GM21528 (cell line): ENCODE results near the gene SLC25A21.
"Not testable (repeated sequence)": the region's sequence is repeated elsewhere in the genome, so short reads cannot be mapped to it uniquely, and the experiment has no call there.

ENCODE experiments used
- ATAC-seq: cut with Tn5 transposase; IDR thresholded peaks from one replicate; pipeline ENCODE4 v1.9.1; 2021; ENCODE audit warnings: mild to moderate bottlenecking, moderate library complexity; ENCODE audit not compliant: unreplicated experiment, low FRiP score

Gene SLC25A21

DNA sequence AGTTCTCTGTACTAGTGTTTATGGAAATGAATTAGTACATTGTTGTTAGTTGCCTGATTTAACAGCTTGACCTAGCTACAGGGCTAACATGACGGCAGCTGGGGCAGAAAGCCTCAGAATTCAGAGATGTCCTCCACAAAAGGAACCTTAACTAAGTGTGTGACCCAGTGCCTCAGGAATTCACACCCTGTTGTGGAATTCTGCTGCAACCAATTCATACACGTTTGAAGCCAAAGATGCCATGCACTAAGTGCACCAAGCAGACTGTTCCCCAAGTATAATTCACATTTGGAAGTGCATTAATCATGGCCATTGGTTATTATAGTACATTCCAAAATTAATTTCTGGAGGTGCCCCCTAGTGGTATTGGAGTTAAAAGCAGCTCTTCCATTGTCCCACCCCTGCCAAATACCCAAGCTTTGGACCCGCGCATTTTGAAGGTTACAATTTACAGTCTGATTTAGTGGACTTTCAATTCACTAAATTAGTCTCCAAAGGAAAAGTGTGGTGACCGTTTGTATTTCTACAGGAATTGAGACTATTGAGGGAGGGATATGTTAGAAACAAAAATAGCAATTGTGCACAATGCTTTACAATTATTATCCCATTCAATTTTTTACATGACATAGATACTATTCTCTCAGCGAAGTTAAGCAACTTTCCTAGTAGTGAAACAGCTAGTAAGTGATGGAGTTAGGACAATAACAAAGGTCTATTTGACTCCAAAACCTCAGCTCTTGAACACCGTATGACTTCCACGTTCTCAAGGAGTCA, 424.8 kb downstream of the SLC25A21 start:
- no peak for ATAC-seq

DNA sequence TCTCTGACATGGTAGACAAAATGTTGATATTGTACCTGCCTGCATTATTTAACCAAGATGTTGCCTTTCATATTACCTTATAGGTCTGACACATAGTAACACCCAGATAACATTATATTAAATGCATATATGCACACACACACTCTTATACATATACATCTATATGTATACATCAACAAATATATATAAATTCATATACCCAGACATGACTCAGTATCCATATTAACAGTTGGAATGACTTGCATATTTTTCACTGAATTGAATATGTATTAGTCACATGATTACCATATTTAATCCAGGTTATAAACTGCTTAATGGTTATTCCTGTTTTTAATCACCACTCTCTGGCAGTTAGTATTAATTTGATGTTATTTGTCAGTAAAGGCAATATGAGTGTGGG, 425.5 kb downstream of the SLC25A21 start:
- no peak for ATAC-seq

DNA sequence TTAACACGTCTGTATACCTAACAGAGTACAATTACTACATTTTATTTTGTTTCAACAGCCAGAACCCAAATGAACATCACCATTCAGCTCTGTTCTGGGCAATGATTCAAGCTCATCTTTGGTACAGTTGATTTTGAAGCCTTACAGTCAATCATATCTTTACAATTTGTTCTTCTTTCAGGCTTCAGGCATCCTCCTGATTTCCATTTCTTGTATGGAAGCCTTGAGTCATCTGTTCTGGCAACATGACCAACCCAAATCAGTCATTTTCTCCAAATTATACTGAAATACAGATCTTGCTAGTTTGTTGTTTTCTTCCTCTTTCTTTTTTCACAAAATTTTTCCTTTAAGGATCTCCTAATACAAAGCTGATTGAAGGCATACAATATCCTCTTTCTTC, 430.5 kb downstream of the SLC25A21 start:
- ATAC-seq, result no peak

DNA sequence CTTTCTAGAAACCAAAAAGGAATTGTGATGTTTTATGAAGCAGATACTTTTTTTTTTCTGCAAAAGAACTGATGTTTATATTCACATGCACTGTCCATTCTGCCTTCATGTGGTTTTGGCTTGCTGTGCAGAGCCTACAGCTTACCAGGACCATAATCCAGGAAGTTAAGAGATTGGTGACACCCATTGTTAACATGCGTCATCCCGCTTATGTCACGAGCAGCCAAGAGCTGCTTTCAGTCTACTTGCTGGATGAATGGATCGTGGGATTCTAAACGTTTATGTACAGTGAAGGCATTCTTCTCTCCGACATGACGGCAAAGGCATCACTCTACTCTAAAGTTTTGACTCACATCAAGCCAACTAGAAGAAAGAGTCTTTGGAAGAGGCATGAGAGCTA, 434.1 kb downstream of the SLC25A21 start:
- no peak for ATAC-seq

DNA sequence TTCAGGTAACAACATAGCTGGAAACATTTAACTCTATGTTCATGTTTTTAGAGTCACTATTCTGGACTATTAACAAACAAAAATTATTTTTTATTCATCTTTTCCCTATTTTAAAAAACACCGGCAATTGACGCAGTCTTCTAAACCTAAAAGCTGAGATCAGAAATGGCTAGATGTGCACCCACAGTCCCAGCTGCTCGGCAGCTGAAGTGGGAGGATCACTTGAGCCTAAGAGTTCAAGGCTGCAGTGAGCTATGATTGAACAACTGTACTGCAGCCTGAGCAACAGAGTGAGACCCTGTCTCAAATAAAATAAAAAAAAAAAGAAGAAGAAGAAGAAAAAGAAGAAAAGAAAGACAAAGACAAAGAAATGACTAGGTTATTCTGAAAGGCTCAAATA, 446.3 kb downstream of the SLC25A21 start:
- no peak for ATAC-seq

DNA sequence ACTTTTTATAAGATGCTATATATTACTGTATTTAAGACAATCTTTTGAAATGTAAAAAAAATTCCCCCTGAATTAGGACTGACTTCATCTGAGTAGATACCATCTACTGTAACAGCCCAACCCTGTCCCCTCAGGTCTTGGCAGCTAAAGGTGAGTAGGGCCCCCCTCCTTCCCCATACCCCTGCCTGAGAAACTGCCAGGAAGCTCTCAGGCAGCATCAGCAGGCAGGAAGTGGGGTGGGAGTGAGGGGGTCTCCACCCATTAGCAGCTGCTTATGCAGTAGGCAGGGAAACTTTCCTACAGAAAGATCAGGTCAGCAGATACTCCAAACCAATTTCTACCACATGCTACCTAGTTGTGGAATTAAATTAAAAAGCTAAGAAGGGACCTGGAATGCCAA, 448.2 kb downstream of the SLC25A21 start:
- no peak for ATAC-seq

DNA sequence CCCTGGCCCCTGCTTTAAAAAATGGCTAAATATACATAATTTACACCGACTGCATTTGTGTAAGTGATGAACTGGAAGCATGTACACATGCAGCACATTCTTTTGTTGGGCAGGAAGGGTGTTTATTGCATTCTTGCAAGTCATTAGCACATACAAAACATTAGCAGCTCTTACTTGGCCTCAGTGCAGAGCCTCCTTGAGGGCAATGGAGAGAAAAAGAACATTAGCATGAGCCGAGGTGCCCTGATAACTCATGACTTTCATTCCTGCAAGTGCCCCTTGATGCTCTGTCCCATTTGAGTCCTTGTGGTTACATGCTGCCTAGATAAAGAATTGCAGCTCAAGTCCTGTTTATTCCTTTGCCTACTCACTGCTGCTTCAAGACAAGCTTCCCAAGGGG, 448.9 kb downstream of the SLC25A21 start:
- ATAC-seq, result no peak

DNA sequence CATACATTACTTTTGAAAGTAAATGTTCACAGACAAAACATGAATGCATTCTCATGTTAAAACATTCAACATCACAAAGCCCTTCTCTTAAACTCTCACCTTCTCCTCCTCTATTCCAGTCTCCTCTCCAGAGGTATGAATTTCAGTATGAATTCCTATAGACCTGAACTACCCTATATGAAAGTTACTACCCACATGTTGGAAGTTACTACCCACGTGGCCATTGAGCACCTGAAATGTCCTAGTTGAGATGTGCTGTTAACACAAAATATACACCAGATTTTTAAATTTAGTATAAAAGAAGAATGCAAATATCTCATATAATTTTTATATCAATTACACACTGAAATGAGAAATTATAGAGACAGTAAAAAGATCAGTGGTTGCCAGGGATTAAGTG, 450.5 kb downstream of the SLC25A21 start:
- ATAC-seq, result no peak

DNA sequence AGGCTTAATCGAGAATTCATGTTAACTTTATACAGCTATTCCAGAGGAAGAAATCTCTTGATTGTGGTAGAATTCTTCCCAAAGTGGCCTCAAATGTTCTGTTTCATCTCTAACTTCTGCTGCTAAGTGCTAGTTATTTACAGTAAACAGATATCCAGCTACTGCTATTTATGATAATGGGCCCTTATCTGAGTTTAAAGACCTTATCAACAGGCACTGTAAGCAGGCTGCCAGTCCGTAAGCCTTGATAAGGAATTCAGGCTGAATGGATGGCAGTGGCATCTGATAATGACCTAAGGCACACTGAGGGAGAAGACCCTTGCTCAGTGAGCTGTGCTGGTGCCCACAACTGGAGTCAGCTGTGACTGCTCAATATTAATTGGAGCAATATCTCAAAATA, 451.7 kb downstream of the SLC25A21 start:
- no peak for ATAC-seq

DNA sequence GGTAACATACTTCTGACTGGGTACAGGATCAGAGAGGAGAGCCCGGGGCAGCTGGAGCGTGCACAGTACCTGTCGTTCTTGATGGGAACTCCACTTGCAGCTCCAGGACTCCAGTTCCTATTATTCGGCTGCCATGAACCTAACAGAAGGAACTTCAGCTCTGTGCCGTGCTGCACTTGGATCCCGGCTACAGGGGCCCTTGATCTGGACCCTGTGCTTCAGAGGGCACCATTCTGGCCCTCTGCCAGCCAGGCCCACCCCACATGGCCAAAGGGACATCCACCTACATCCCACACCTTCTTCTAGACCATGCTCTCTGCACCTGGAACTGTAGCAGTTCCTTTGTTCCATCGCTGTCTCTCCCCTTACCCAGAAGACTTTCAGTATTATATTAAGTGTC, 452.6 kb downstream of the SLC25A21 start:
- ATAC-seq, result no peak

DNA sequence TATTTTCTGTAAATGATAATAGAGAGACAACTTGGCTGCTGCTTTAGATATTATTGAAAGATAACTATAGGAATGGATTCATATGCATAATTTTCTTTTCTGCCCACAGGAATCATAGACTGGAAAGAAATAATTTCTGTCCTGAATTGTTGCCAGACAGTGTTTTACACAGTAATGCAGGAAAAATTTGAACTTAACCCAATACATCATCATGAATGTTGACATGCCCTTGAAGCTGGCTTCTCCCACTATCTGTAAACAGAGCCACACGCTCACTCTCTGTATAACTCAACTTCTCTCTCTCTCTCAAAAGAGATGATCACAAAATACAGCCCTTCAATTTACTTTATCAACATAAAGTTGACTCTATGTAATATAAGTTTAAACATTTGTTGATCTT, 454.2 kb downstream of the SLC25A21 start:
- no peak for ATAC-seq

DNA sequence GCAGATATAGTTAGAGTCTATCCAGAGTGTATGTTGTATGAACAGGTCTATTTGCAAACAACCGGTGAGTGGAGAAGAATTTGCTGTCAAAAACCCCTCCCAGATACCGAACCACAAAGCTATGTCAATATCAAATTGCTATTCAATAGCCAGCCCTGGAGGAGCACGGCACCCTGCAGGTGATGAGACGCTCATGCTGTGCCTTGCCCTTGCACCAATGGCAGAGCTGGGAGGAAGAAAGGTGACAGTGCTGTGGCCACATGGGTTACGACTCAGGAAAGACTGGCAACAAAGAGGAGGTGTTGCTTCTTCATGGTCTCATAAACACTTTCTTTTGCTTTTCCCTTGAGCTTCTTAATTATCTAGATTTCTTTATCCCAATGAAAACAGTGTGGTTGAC, 455.0 kb downstream of the SLC25A21 start:
- no peak for ATAC-seq

DNA sequence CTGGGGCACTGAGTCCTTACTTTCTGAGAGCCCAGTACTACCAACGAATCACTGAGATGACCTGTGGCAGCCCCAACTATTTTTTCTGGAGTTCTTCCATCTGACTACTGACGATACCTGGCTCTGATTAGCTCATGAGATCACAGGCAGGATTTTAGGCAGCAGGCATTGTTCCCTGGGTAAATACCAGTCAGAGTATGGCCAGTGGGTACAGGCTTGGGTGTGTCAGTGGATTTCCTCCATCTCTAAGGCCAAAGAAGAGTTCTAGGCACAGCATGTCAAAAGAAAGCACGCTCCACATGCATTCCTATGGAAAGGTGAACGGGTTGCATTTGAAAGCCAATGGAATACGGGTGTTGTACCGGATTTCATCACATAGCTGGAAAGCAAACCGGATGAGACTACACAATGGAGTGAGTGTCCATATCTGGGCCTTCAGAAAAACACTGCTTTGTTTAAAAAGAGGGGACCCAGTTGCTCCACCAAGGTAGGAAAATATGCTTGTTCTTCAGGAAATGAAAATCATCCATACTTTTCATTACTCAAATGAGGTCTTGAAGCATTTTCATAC, 455.7 kb downstream of the SLC25A21 start:
- ATAC-seq, result no peak

DNA sequence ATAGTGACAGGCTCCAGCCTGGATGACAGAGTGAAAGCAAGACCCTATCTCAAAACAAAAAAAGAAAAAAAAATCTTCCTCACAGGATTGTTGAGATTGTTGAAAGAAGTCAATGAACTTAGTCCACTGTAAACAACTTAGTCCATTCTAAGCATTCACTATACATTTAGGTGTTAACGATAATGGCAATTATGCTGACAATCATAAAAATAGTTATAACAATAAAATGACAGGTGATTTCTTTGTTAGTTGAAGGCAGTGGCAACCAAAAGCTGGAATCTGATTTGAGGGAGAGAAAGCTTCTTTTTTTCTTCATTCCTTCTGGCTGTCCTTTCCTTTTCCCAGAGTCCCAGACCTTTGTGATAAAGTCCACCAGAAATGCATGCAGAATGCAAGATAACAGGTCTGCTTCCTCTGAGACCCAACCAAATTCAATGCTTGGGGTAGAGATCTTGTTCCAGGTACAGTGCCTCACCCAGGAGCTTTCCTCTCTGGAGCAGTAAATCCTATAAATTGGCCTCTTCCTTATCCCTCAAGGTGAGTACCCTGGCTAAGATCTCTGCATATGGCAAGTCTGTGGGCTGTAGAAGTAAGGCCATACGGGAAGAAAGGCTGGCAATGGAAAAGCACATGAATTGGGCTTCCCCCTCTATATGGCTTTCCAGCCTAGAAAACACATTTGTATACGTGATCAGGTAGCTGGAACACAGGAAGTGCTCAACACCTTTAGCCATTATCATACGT, 458.3 kb downstream of the SLC25A21 start:
- no peak for ATAC-seq

DNA sequence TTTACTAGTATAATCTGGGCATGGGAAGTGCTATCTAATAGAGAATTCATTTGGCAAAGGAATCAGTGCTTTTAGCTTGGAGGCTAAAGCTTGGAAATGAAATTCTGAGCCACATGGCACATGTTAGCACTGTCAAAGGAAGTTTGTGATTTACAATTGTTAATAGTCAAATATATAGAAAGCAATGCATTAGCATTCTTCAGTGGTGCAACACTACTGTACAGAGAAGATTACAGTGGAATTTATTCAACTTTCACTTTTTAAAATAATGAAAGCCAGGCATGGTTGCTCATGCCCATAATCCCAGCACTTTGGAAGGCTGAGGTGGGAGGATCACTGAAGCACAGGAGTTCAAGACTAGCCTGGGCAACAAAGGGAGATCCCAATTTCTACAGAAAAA, 464.8 kb downstream of the SLC25A21 start:
- no peak for ATAC-seq

DNA sequence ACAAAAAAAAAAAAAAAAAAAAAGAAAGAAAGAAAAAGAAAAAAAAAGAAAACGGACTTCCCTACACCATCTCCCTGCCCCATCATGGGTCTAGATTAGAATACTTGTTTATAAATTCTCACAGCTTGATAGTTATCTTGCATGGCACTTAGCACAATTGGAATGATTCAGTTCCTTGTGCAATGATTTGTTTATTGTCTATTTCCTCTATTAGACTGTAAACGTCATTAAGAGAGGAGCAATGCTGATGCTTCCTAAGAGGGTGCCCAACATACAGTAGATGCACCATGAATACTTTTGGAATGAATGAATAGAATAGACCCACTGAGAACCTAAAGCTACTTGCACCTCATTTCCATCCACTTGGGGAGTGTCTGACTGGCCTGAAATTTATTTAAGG, 469.9 kb downstream of the SLC25A21 start:
- ATAC-seq, result no peak

DNA sequence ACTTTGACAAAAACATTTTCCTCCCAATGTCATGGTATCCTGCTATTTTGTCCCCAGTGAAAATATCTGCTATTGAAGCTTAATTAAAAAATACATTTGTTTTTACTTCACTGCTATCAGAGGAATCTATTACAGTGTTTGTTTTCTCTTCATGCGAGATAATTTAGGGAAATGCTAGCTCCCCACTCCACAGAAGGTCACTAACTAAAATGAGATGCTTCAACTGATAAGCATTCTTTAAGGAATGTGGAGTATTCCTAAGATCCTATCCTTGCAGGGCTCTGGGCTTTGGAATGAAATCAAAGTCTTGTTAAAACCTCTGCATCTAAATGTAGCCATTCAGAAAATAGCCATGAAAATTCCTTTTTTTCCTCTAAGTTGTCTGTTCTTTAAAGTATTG, 471.3 kb downstream of the SLC25A21 start:
- ATAC-seq, result no peak

DNA sequence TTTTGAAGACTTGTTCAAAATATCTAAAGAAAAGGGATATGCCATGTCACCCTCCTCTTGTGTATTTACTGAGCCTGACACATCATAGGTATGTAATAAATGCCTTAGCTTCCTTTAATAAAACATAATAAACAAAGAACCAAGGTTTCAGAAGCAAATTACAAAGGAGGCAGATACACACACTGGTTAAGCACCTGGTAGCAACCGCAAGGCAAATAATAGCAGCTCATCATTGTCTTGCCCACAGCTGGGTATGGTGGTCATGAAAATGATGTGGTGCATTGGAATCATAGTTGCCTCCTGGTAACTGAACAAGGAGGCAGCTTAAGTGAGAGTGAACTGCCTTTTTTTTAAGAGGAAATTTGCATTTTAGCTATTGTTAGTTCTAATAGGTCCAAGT, 471.8 kb downstream of the SLC25A21 start:
- ATAC-seq, result no peak

DNA sequence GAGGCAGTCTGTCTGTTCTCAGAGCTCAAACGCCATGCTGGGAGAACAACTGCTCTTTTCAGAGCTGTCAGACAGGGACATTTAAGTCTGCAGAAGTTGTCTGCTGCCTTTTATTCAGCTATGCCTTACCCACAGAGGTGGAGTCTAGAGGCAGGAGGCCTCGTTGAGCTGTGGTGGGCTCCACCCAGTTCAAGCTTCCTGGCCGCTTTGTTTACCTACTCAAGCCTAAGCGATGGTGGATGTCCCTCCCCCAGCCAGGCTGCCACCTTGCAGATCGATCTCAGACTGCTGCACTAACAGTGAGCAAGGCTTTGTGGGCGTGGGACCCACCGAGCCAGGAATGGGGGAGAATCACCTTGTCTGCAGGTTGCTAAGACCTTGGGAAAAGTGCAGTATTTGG, 473.0 kb downstream of the SLC25A21 start:
- ATAC-seq, result not testable (repeated sequence)

DNA sequence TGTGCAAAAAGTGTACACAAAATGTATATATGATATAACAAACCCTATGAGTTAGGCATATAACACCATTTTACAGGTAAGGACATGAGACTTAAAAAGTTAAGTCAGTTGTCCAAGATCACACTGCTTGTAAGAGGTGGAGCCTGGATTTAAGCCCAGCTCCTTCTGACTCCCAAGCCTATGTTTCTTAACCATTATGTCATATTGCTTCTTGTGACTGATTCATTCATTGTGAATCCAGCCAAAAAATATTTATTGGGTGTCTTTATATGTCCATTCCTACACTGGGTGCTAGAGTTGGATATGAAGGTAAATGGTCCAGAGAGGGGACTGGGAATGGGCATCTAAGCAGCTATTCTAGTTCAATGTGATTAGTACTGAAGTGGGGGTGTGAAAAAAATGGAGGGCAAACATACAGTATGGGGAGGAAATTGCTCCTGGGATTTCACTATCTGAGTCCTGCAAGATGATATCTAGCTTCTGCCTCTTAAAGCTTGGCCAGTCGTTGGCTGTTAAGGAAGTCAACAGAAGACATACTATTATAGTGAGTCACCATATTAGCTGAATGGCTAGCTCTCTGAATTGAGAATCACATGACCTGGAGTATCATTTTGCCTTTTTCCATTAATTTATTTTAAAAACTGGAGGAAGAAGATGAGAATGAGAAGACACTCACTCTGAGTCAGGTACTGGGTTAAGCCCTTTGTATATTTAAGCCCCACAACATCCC, 481.9 kb downstream of the SLC25A21 start:
- ATAC-seq, result no peak

DNA sequence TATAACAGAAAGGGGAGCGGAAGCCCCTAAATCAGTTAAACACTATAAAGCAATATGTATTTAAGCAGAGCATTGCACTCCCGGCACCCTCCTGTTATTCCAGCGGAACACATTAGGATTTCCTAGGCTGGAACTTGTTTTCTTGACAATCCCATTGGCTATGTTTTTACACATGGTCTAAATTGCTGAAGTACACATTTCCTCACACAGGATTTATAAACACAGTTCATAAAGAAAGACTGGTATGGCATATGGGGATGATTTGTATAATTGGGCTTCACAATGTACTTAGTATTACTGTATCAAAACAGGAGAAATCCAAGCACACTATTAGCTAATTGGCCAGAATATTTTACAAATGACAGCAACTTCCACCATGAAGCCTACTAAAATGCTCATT, 487.5 kb downstream of the SLC25A21 start:
- ATAC-seq, result no peak
